Measurements from ENCODE around the gene P3R3URF.

P3R3URF gene

GRCh38 chr1:46179138-46180081, 3.1 kb upstream of the P3R3URF start:
- peak overlapping the region in 1 of 21 experiments; percentile 52 for H3K27ac ChIP-seq
- H3K4me3 ChIP-seq = no peak overlapping the region

GRCh38 chr1:46175243-46175642, 1.0 kb downstream of the P3R3URF start:
- H3K4me3 ChIP-seq = no peak overlapping the region
- H3K27ac ChIP-seq = peak overlapping the region in 9 of 21 experiments; percentile 12 to 83 (median 47)

GRCh38 chr1:46174448-46175231, 1.6 kb downstream of the P3R3URF start, which contains the start of gene TSPAN1:
TSPAN1 (plus strand) TSS chr1:46175087; CDS start chr1:46181108, 6,021 bp downstream.
- Histone ChIP-seq H3K27ac (peak within 1 kb of the TSS in 15 of 21 experiments; percentile 12 to 83 (median 34)), H3K4me3 (no peak within 1 kb of the TSS)

- Histone ChIP-seq H3K4me3 (no peak overlapping the region), H3K27ac (peak overlapping the region in 4 of 21 experiments; percentile 8 to 30 (median 22))
Observed at GRCh38 chr1:46173361-46173856, 2.9 kb downstream of the P3R3URF start.

GRCh38 chr1:46172321-46172720, 4.0 kb downstream of the P3R3URF start:
- H3K4me3 ChIP-seq = no peak overlapping the region
- H3K27ac ChIP-seq = peak overlapping the region in 4 of 21 experiments; percentile 14 to 71 (median 44)

GRCh38 chr1:46171871-46172270, 4.4 kb downstream of the P3R3URF start:
- Histone ChIP-seq H3K4me3 (no peak overlapping the region), H3K27ac (peak overlapping the region in 11 of 21 experiments; percentile 10 to 71 (median 46))

- no peak overlapping the region for H3K4me3 ChIP-seq
- peak overlapping the region in 11 of 21 experiments; percentile 10 to 71 (median 46) for H3K27ac ChIP-seq
Observed at GRCh38 chr1:46171351-46171750, 4.9 kb downstream of the P3R3URF start.

GRCh38 chr1:46169811-46170454, 6.4 kb downstream of the P3R3URF start:
- H3K27ac ChIP-seq = peak overlapping the region in 2 of 21 experiments; percentile 14 to 34
- no peak overlapping the region for H3K4me3 ChIP-seq

GRCh38 chr1:46168477-46168876, 7.8 kb downstream of the P3R3URF start:
- Histone ChIP-seq H3K27ac (peak overlapping the region in 2 of 21 experiments; percentile 25 to 56), H3K4me3 (no peak overlapping the region)

GRCh38 chr1:46166521-46167462, 9.5 kb downstream of the P3R3URF start:
- H3K27ac ChIP-seq = peak overlapping the region in 20 of 21 experiments; percentile 35 to 87 (median 70)

GRCh38 chr1:46160212-46160611, 16.1 kb downstream of the P3R3URF start:
- Histone ChIP-seq H3K27ac (no peak overlapping the region), H3K4me3 (no peak overlapping the region)

More at GRCh38 chr1:46166521-46167462, 9.5 kb downstream of the P3R3URF start:
- peak overlapping the region; percentile 27 to 45 (median 37) for H3K4me3 ChIP-seq

GRCh38 chr1:46159516-46159915, 16.8 kb downstream of the P3R3URF start:
- H3K4me3 ChIP-seq = no peak overlapping the region
- no peak overlapping the region for H3K27ac ChIP-seq

GRCh38 chr1:46158312-46159281, 17.7 kb downstream of the P3R3URF start:
- Histone ChIP-seq H3K4me3 (no peak overlapping the region), H3K27ac (no peak overlapping the region)

- no peak overlapping the region for H3K27ac ChIP-seq
- H3K4me3 ChIP-seq = no peak overlapping the region
Observed at GRCh38 chr1:46157916-46158311, 18.4 kb downstream of the P3R3URF start.

GRCh38 chr1:46153732-46154131, 22.6 kb downstream of the P3R3URF start:
- Histone ChIP-seq H3K4me3 (no peak overlapping the region), H3K27ac (no peak overlapping the region)

GRCh38 chr1:46153228-46153627, 23.1 kb downstream of the P3R3URF start:
- Histone ChIP-seq H3K4me3 (no peak overlapping the region), H3K27ac (no peak overlapping the region)

GRCh38 chr1:46152016-46152415, 24.3 kb downstream of the P3R3URF start:
- Histone ChIP-seq H3K27ac (peak overlapping the region in 1 of 21 experiments; percentile 5), H3K4me3 (no peak overlapping the region)
